RWPE2 (cell line): ENCODE data around the gene MYOM3.

ENCODE experiments used
- ATAC-seq: fragments of 200-7000 bp; cut with Tn5 transposase; 3 replicates; pipeline ENCODE4 v1.9.1; 2021; ENCODE audit warnings: low read depth
- DNase-seq: peaks from one replicate; pipeline ENCODE4 v3.0.0-alpha.2; 2020; ENCODE audit warnings: low spot score
- H3K27ac ChIP-seq: fragments of 450-650 bp; 2 replicates; pipeline ENCODE4 v1.5.1; 2017; ENCODE audit warnings: mild to moderate bottlenecking; ENCODE audit not compliant: poor library complexity, severe bottlenecking
- H3K27me3 ChIP-seq: fragments of 250-450 bp; sonication (Bioruptor Pico); 2 replicates; pipeline ENCODE4 v1.5.1; 2021; ENCODE audit warnings: mild to moderate bottlenecking, moderate library complexity; ENCODE audit not compliant: insufficient read depth, poor library complexity, severe bottlenecking
- H3K36me3 ChIP-seq: fragments of 250-450 bp; sonication (Bioruptor Pico); 2 replicates; pipeline ENCODE4 v1.5.1; 2020; ENCODE audit warnings: low read depth, mild to moderate bottlenecking, moderate library complexity
- H3K4me1 ChIP-seq: fragments of 250-450 bp; sonication (Bioruptor Pico); 2 replicates; pipeline ENCODE4 v1.5.1; 2021; ENCODE audit warnings: mild to moderate bottlenecking, moderate library complexity; ENCODE audit not compliant: insufficient read depth, poor library complexity, severe bottlenecking
- H3K4me3 ChIP-seq: fragments of 250-450 bp; sonication (Bioruptor Pico); 2 replicates; pipeline ENCODE4 v1.5.1; 2021; ENCODE audit warnings: mild to moderate bottlenecking, moderate library complexity; ENCODE audit not compliant: severe bottlenecking
- H3K9me3 ChIP-seq: fragments of 250-450 bp; sonication (Bioruptor Pico); 2 replicates; pipeline ENCODE4 v1.5.1; 2021; ENCODE audit warnings: mild to moderate bottlenecking, moderate library complexity; ENCODE audit not compliant: severe bottlenecking
- CTCF ChIP-seq: fragments of 450-650 bp; IDR thresholded peaks from one replicate; pipeline ENCODE4 v1.5.1; 2017; ENCODE audit warnings: mild to moderate bottlenecking, moderate library complexity; ENCODE audit not compliant: poor library complexity, severe bottlenecking

The MYOM3 gene

DNA sequence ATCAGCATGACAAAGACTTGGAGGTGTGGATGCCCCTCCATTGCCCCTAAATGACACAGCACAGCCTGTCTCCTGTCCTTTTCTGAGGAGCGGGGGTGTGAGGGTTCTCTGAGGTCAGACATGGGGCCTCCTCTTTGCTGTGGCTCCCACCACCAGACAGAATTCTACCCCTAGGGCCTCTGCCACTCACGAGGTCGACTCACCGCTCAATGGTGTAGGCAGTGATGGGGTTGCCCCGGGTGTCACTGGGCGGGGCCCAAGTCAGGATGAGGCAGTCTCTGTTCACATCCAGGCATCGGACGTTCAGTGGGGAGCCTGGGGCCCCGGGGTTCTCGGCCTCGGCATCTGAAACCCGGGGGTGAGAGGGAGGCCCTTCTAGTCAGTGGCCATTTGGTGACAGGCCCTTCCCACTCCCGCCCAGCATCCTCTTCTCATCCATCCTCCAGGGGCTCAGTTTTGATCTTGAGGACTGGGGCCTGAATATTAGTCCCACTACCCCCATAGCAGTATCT, 19.9 kb downstream of the MYOM3 start:
- Histone ChIP-seq H3K36me3 (no peaks in the 10 kb centered on the region), H3K4me3 (no peak overlapping the region), H3K9me3 (no peaks in the 10 kb centered on the region), H3K27me3 (no peaks in the 10 kb centered on the region), H3K27ac (no peak overlapping the region), H3K4me1 (no peaks in the 10 kb centered on the region)
- DNase-seq (no peak), ATAC-seq (no peak)
- no peak for TF ChIP-seq CTCF

DNA sequence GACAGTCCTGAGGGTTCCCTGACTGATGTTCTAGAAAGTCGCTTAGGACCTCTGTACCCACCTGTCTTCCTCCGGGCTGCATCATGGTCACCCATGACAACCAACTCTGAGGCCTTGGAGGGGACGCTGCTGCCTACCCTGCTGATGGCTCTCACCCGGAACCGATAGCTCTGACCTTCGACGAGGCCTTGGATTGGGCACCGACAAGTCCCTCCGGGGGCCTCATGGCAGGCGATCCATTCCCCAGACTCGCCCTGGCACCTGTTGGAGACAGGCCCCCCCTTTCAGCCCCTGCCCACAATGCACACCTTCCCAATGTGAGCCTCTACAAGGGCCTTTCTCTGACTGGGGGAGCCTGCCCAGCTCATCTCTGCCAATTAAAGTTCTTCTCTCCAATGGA, 21.2 kb downstream of the MYOM3 start:
- H3K27me3 ChIP-seq: no peaks in the 10 kb centered on the region
- no peaks in the 10 kb centered on the region for H3K9me3 ChIP-seq
- no peak overlapping the region for H3K27ac ChIP-seq
- H3K4me1 ChIP-seq: no peaks in the 10 kb centered on the region
- no peak overlapping the region for H3K4me3 ChIP-seq
- TF ChIP-seq CTCF: no peak
- no peaks in the 10 kb centered on the region for H3K36me3 ChIP-seq
- ATAC-seq (no peak), DNase-seq (no peak)

DNA sequence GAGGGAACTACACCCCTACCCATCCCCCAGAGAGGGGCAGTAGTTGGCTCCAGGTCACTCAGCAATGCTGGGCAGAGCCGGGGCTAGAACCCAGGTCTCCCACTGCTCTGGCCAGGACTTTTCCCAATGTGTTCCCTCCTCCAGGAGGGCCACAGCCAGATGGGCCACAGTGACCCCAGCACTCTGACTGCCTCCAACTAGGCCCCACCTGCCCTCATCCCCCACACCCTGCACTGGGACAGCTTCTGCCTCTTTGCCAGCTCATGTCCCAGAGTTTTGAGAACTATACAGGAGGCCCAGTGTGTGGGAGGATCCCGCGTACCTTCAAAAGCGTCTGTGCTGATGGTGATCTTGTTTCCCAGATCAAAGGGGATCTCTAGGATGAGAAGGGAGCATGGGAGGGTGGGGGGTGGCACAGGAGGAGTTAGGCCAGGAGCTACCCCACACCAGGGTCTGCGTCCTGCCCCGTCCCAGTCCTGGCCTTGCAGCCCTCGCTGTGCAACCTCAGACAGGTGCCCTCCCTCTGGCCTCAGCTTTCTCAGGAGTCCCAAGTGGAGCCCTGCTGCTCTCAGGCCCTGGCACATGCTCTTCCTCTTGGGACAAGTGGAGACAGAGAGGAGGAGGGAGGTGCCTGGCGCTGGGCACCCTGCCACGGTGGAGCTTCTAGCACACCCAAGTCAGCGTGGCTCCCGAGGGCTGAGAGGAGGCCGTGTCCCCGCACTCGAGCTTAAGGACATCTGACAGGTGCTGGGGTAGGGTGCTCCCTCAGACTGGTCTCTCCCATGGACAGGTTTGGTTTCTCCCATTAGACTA, 22.0 kb downstream of the MYOM3 start:
- TF ChIP-seq CTCF: no peak
- H3K4me1 ChIP-seq: no peaks in the 10 kb centered on the region
- H3K9me3 ChIP-seq: no peaks in the 10 kb centered on the region
- DNase-seq: no peak
- no peak overlapping the region for H3K27ac ChIP-seq
- H3K27me3 ChIP-seq: no peaks in the 10 kb centered on the region
- no peak for ATAC-seq
- H3K4me3 ChIP-seq: no peak overlapping the region
- H3K36me3 ChIP-seq: no peaks in the 10 kb centered on the region

GRCh38 chr1:24089027-24089742, 22.8 kb downstream of the MYOM3 start:
- H3K27ac ChIP-seq: no peak overlapping the region
- H3K4me1 ChIP-seq: no peaks in the 10 kb centered on the region
- no peaks in the 10 kb centered on the region for H3K36me3 ChIP-seq
- H3K27me3 ChIP-seq: no peaks in the 10 kb centered on the region
- no peak for TF ChIP-seq CTCF
- DNase-seq (no peak), ATAC-seq (no peak)
- H3K9me3 ChIP-seq: no peaks in the 10 kb centered on the region
- no peak overlapping the region for H3K4me3 ChIP-seq
